ENCODE data around the gene MLF1.

MLF1 gene

DNA sequence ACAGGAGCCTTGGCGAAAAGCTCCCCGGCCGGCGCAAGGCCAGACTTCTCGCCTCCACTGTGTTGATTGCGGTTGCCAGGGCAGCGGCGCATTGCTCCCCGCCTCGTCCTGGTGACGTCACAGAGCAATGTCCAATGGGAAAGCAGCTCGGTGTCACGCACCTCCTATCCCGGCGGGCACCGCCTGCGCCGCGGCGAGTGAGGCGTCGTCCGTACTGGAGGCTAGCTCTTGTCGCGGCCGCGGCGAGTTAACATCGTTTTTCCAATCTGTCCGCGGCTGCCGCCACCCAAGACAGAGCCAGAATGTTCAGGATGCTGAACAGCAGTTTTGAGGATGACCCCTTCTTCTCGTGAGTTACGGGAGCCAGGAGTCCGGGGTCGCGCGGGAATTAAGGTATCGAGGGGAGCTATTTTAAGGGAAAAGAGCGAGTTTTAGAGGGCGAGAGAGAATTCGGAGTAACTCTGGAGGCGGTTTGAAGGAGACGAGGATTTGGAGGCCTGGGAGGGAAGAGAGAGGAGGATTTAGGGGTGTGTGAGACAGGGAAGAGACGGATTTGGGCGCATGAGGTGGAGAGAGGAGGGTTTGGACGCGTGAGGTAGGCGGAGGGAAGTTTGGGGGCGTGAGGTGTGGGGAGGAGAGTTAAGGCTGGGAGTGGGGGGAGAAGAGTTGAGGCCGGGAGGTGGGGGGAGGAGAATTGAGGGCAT is at the start of gene MLF1:
Gene MLF1, plus strand, starts transcription at position 196 of the 704 bp plus-strand sequence. Its CDS starts 107 bp downstream, at position 303.
- peak; percentile 99 for ATAC-seq

DNA sequence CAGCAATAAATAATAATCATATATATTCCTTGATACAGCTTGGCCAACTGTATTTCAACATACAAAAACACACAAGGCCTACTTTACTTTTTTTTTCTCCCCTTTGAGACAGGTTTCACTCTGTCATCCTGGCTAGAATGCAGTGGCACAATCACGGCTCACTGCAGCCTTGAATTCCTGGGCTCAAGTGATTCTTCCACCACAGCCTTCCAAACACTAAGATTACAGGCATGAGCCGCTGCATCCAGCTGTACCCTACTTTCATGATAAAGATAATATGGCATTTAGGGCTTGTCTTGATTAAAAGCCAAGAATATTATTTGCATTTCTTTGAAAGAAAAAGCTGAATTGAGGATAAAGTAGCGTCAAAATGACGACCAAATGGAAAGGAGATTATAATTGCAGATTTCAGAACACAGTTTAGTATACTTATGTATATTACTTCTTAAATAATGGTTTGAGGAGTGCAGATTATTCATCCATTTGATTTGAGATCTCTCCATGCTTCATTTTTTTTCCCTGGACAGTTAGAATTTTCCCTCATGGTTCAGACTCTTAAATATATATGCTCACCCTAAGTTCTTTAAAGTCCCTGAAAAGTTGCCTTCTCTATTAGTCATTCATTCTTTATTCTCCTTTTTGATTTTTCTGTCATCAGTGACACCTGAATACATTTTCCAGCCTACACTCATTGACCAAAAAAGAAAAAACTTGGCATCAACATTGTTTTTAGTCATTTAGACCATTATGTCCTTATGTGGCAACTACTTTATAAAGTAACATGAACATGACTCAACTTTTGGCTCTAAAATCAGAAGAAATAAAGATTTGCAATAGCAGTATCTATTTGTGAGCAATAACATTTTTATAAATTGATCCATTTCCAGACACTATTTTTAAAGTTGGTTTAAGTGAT is 48.5 kb upstream of the MLF1 start:
- peak; percentile 54; the same call in 2 of the 3 replicates for ATAC-seq
- TF ChIP-seq BACH2 (CRISPR knock-in tag; IDR thresholded peaks at IDR 0.05; ENCODE audit: borderline replicate concordance) (no peak), ZFP30 (CRISPR knock-in tag; IDR thresholded peaks at IDR 0.05) (no peak), PPARA (CRISPR knock-in tag; IDR thresholded peaks at IDR 0.05; ENCODE audit: borderline replicate concordance) (no peak), ZNF8 (CRISPR knock-in tag; IDR thresholded peaks at IDR 0.05) (no peak), CSDC2 (CRISPR knock-in tag; IDR thresholded peaks at IDR 0.05) (no peak), TCF4 (CRISPR knock-in tag; IDR thresholded peaks at IDR 0.05; ENCODE audit: borderline replicate concordance) (no peak), ZC3H10 (CRISPR knock-in tag; IDR thresholded peaks at IDR 0.05) (no peak), SNAI2 (CRISPR knock-in tag; IDR thresholded peaks at IDR 0.05) (no peak), POU6F1 (CRISPR knock-in tag; IDR thresholded peaks at IDR 0.05; ENCODE audit: borderline replicate concordance, low read depth) (no peak), ISL1 (CRISPR knock-in tag; IDR thresholded peaks at IDR 0.05) (peak; percentile 73), ZNF565 (CRISPR knock-in tag; conservative IDR thresholded peaks at IDR 0.05; ENCODE audit: low read depth) (no peak), TOX (CRISPR knock-in tag; IDR thresholded peaks at IDR 0.05; ENCODE audit: borderline replicate concordance) (peak; percentile 76), ARNTL (CRISPR knock-in tag; IDR thresholded peaks at IDR 0.05; ENCODE audit: borderline replicate concordance, low read depth) (no peak)
- TF ChIP-seq, protein P1, sequence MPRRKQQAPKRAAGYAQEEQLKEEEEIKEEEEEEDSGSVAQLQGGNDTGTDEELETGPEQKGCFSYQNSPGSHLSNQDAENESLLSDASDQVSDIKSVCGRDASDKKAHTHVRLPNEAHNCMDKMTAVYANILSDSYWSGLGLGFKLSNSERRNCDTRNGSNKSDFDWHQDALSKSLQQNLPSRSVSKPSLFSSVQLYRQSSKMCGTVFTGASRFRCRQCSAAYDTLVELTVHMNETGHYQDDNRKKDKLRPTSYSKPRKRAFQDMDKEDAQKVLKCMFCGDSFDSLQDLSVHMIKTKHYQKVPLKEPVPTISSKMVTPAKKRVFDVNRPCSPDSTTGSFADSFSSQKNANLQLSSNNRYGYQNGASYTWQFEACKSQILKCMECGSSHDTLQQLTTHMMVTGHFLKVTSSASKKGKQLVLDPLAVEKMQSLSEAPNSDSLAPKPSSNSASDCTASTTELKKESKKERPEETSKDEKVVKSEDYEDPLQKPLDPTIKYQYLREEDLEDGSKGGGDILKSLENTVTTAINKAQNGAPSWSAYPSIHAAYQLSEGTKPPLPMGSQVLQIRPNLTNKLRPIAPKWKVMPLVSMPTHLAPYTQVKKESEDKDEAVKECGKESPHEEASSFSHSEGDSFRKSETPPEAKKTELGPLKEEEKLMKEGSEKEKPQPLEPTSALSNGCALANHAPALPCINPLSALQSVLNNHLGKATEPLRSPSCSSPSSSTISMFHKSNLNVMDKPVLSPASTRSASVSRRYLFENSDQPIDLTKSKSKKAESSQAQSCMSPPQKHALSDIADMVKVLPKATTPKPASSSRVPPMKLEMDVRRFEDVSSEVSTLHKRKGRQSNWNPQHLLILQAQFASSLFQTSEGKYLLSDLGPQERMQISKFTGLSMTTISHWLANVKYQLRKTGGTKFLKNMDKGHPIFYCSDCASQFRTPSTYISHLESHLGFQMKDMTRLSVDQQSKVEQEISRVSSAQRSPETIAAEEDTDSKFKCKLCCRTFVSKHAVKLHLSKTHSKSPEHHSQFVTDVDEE (CRISPR knock-in tag; IDR thresholded peaks at IDR 0.05), result no peak
- TF ChIP-seq, protein P2, sequence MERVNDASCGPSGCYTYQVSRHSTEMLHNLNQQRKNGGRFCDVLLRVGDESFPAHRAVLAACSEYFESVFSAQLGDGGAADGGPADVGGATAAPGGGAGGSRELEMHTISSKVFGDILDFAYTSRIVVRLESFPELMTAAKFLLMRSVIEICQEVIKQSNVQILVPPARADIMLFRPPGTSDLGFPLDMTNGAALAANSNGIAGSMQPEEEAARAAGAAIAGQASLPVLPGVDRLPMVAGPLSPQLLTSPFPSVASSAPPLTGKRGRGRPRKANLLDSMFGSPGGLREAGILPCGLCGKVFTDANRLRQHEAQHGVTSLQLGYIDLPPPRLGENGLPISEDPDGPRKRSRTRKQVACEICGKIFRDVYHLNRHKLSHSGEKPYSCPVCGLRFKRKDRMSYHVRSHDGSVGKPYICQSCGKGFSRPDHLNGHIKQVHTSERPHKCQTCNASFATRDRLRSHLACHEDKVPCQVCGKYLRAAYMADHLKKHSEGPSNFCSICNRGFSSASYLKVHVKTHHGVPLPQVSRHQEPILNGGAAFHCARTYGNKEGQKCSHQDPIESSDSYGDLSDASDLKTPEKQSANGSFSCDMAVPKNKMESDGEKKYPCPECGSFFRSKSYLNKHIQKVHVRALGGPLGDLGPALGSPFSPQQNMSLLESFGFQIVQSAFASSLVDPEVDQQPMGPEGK (CRISPR knock-in tag; IDR thresholded peaks at IDR 0.05; ENCODE audit: borderline replicate concordance), result no peak
- TF ChIP-seq, protein P3, sequence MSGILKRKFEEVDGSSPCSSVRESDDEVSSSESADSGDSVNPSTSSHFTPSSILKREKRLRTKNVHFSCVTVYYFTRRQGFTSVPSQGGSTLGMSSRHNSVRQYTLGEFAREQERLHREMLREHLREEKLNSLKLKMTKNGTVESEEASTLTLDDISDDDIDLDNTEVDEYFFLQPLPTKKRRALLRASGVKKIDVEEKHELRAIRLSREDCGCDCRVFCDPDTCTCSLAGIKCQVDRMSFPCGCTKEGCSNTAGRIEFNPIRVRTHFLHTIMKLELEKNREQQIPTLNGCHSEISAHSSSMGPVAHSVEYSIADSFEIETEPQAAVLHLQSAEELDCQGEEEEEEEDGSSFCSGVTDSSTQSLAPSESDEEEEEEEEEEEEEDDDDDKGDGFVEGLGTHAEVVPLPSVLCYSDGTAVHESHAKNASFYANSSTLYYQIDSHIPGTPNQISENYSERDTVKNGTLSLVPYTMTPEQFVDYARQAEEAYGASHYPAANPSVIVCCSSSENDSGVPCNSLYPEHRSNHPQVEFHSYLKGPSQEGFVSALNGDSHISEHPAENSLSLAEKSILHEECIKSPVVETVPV (CRISPR knock-in tag; IDR thresholded peaks at IDR 0.05), result no peak

More for the DNA sequence above, at the start of gene MLF1:
- TF ChIP-seq ZC3H10 (CRISPR knock-in tag; IDR thresholded peaks at IDR 0.05) (no peak), ZNF70 (CRISPR knock-in tag; IDR thresholded peaks at IDR 0.05) (no peak), ZFP3 (CRISPR knock-in tag; IDR thresholded peaks at IDR 0.05) (0 out of 2 replicates have a peak, but pooled peaks have one; percentile 25), BACH2 (CRISPR knock-in tag; IDR thresholded peaks at IDR 0.05; ENCODE audit: borderline replicate concordance) (no peak), CSDC2 (CRISPR knock-in tag; IDR thresholded peaks at IDR 0.05) (peak; percentile 66; the same call in 1 of the 2 replicates)

DNA sequence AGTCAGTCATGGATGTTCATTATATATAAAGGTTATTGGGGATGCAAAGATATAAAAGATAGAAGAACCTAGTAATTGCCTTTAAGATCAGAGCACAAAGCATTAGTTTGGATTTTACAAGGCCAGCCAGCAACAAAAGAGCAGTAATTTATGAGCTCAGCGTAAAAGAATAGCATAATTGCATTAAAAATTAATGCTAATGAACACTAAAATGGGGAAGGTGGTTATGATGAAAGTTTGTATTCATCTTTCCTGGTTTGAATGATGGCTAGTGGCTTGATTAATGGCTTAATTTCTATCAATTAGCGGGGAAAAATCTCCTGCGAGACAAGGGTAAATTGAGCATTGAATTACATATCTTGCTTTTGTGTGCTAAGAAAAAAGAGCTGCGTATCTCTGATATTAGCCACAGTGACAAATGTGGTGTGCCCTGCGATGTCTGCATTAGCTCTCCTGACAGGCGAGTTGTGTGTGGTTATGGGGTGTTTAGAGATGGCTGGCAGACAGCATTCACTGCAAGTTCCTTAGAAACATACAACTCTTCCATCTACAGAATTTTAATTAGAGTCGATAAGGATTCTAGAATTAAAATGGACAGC is 42.8 kb upstream of the MLF1 start:
- no peak for ATAC-seq
- TF ChIP-seq ISL1 (CRISPR knock-in tag; IDR thresholded peaks at IDR 0.05), result peak; percentile 51
- TF ChIP-seq POU6F1 (CRISPR knock-in tag; IDR thresholded peaks at IDR 0.05; ENCODE audit: borderline replicate concordance, low read depth), result no peak
- TF ChIP-seq TCF4 (CRISPR knock-in tag; IDR thresholded peaks at IDR 0.05; ENCODE audit: borderline replicate concordance), result peak; percentile 68; the same call in 1 of the 2 replicates
- no peak for TF ChIP-seq RARB (CRISPR knock-in tag; IDR thresholded peaks at IDR 0.05)
